ENCODE results near the gene POLG2. TPM values are rescaled to one million over a fixed set of nuclear protein-coding genes. Genes with fewer than 3 reads are reported as not detected.

POLG2 gene
- total and polyA plus RNA-seq, 10 of the 15 experiments (the other 5 are each of a cell fraction or from before 2014, with no cell fraction given), result 10.2 to 27.7 (median 22.2) TPM

DNA sequence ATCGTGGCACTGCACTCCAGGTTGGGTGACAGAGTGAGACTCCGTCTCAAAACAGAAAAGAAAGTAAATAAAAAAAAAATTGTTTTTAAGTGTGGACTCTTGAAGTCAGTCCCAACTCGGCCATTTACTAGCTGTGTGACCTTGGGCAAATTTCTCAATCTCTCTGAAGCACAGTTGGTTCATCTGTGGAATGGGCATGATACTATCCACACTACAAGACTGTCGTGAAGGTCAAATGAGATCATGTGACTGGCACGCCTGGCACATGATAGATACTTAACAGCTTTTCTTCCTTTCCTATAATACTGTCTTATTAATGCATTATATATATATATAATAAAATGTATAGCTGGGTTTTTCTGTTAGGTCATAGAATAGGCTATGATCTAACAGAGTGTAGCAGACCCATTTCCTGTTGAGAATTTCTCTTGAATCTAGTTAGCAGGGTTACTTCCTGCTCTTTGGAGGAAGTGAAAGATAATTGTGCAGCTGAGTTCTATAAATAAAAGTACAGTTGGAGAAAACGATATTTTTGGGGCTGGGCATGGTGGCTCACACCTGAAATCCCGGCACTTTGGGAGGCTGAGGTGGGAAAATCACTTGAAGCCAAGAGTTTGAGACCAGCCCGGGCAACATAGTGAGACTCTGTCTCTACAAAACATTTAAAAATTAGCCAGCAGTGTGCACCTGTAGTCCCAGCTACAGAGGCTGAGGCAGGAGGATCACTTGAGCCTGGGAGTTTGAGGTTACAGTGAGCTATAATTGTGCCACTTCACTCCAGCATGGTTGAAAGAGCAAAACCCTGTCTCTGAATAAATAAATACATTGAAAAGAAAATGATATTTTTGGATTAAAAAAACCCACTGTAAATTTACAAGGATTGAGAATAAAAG, 40.6 kb downstream of the POLG2 start:
- Histone ChIP-seq H3K27me3 (replicated peaks in 1 of 2; ENCODE audit: control insufficient read depth in 2 of 2, insufficient read depth in 2 of 2, low read length in 1 of 2) (no peaks in the 10 kb centered on the region), H3K4me1 (ENCODE audit: control insufficient read depth, insufficient read depth, low read length) (peaks cover 20% of the 10 kb centered on the region), H3K36me3 (ENCODE audit: control insufficient read depth in 2 of 2, insufficient read depth in 2 of 2, low read length in 1 of 2) (no peaks in the 10 kb centered on the region), H3K27ac (ENCODE audit: control insufficient read depth, insufficient read depth) (peak overlapping the region; percentile 65; the same call in 1 of the 2 replicates), H2AFZ (ENCODE audit: control insufficient read depth, low read depth, low read length) (peak overlapping the region; percentile 39; the same call in 1 of the 2 replicates), H3K4me3 (no peak overlapping the region), H3K9me3 (replicated peaks; ENCODE audit: control insufficient read depth, insufficient read depth, low read length) (no peaks in the 10 kb centered on the region; the same call in 2 of the 3 replicates), H3K9ac (ENCODE audit: control insufficient read depth, insufficient read depth, low read length) (no peak overlapping the region), H3K4me2 (ENCODE audit: control insufficient read depth, insufficient read depth) (no peak overlapping the region), H3K79me2 (ENCODE audit: control insufficient read depth, insufficient read depth, low read length) (no peaks in the 10 kb centered on the region), H4K20me1 (ENCODE audit: control insufficient read depth, insufficient read depth) (no peaks in the 10 kb centered on the region)
- RAD21 ChIA-PET (ENCODE audit: unreplicated experiment), result interaction anchor here (1.0 to 2.1 kb wide), 3 partner anchors 35 to 41 kb away, joined by 3 to 9 read pairs (median 6); partner anchors contain the start of gene POLG2
- SMC1A ChIA-PET (ENCODE audit: uncharacterized antibody, unreplicated experiment), result interaction anchor here (0.8 to 2.3 kb wide), 4 partner anchors 20 to 44 kb away, joined by 3 to 10 read pairs (median 4); no protein-coding TSS in a partner anchor
- intact Hi-C loops (cut with micrococcal nuclease; ENCODE audit: unreplicated experiment), result no loop called here
- in situ Hi-C loops (cut with MboI), result no loop called here
- BruUV-seq (replicated peaks), result no TSS peak
- TF ChIP-seq JUNB (IDR thresholded peaks at IDR 0.05), result 0 out of 2 replicates have a peak, but pooled peaks have one; percentile 18
- TF ChIP-seq IKZF1 (conservative IDR thresholded peaks at IDR 0.05), result peak; percentile 70
- peak; percentile 68; the same call in 1 of the 2 replicates for TF ChIP-seq SPI1 (IDR thresholded peaks at IDR 0.05; ENCODE audit: borderline replicate concordance, insufficient read depth, low read depth, low read length)
- 0 out of 2 replicates have a peak, but pooled peaks have one; percentile 40 for TF ChIP-seq NFIC (IDR thresholded peaks at IDR 0.05; ENCODE audit: low read depth, low read length)
- no peak for TF ChIP-seq IRF4 (IDR thresholded peaks at IDR 0.05; ENCODE audit: low read depth, low read length)
- no peak for TF ChIP-seq LARP7 (IDR thresholded peaks at IDR 0.05)
- peak in 1 of 2 experiments; percentile 46; a peak in 2 of 4 replicates for TF ChIP-seq IKZF2 (IDR thresholded peaks at IDR 0.05)
- peak; percentile 78 for TF ChIP-seq CREB1 (IDR thresholded peaks at IDR 0.05; ENCODE audit: low read depth)
- TF ChIP-seq MEF2B (IDR thresholded peaks at IDR 0.05; ENCODE audit: partially characterized antibody, poor library complexity, severe bottlenecking), result peak; percentile 51
- TF ChIP-seq, protein P1, sequence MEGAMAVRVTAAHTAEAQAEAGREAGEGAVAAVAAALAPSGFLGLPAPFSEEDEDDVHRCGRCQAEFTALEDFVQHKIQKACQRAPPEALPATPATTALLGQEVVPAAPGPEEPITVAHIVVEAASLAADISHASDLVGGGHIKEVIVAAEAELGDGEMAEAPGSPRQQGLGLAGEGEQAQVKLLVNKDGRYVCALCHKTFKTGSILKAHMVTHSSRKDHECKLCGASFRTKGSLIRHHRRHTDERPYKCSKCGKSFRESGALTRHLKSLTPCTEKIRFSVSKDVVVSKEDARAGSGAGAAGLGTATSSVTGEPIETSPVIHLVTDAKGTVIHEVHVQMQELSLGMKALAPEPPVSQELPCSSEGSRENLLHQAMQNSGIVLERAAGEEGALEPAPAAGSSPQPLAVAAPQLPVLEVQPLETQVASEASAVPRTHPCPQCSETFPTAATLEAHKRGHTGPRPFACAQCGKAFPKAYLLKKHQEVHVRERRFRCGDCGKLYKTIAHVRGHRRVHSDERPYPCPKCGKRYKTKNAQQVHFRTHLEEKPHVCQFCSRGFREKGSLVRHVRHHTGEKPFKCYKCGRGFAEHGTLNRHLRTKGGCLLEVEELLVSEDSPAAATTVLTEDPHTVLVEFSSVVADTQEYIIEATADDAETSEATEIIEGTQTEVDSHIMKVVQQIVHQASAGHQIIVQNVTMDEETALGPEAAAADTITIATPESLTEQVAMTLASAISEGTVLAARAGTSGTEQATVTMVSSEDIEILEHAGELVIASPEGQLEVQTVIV (IDR thresholded peaks at IDR 0.05; ENCODE audit: borderline replicate concordance, partially characterized antibody), result no peak
- peak; percentile 56 for TF ChIP-seq GABPA (IDR thresholded peaks at IDR 0.05; ENCODE audit: low read depth)
- TF ChIP-seq MEF2A (IDR thresholded peaks at IDR 0.05; ENCODE audit: insufficient read depth, low read depth, low read length), result peak; percentile 60
- peak; percentile 71 for TF ChIP-seq EED (IDR thresholded peaks at IDR 0.05; ENCODE audit: low read depth)
- peak; percentile 81 for ATAC-seq
- no peak for DNase-seq (ENCODE audit: low read depth, low spot score)
- CTCF ChIA-PET, result interaction anchor here (0.9 to 2.7 kb wide), 5 partner anchors 24 to 136 kb away, joined by 3 to 12 read pairs (median 6); no protein-coding TSS in a partner anchor
- FAIRE-seq, result no peak
- 43% methylated on average over 8 of the region's 8 CpGs for WGBS (ENCODE audit: insufficient coverage, insufficient replicate concordance, low lambda C conversion rate, missing lambda C conversion rate)
- POLR2A ChIA-PET, result interaction anchor here (0.5 to 1.8 kb wide), 3 partner anchors 9 to 221 kb away, joined by 3 to 7 read pairs (median 3); partner anchors contain the start of gene POLG2

Data from GM12878 (cell line).